Measurements from ENCODE around the gene VTI1A. TPM values are rescaled to one million over a fixed set of nuclear protein-coding genes. Genes with fewer than 3 reads are reported as not detected.
A peak's percentile ranks its signal among the peaks of the same experiment; 100 is the strongest.

Gene VTI1A
- total and polyA plus RNA-seq, 9 of the 15 experiments (the other 6 are each of a cell fraction or from before 2014, with no cell fraction given) = 9.3 to 21.4 (median 16.0) TPM

DNA sequence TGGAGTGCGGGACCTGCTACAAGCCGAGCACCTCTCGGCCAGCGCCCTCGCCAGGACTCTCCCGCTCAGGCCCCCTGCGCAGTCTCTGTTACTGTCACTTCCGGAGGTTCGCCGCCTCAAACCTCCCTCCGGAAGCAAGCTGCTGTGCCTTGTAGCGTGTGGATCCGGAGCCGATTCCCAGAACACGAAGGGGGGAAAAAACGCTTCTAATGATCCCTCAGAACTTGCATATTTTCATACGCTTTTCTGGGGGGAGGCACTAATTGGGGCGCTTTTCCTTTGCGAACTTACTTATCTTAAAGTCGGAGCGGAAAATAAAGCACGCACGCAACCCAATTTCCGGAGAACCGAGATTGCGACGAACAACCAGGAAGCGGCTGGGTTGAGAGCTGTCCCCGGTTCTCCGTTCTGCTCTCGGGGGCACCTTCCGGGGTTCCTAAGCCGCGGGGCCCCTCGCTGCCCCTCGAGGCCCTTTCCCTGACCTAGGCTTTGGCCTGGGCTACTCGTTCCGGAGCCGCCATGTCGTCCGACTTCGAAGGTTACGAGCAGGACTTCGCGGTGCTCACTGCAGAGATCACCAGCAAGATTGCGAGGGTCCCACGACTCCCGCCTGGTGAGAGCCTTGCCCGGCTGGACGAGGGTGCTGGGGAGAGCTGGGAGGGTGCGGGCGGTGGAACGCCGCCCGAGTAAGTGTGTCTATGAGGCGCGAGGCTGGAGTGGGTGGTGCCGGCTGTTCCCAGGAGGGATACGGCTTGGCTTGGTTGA, at the start of gene VTI1A, which contains the start of gene ZDHHC6 (continued):
- TF ChIP-seq, protein P1, sequence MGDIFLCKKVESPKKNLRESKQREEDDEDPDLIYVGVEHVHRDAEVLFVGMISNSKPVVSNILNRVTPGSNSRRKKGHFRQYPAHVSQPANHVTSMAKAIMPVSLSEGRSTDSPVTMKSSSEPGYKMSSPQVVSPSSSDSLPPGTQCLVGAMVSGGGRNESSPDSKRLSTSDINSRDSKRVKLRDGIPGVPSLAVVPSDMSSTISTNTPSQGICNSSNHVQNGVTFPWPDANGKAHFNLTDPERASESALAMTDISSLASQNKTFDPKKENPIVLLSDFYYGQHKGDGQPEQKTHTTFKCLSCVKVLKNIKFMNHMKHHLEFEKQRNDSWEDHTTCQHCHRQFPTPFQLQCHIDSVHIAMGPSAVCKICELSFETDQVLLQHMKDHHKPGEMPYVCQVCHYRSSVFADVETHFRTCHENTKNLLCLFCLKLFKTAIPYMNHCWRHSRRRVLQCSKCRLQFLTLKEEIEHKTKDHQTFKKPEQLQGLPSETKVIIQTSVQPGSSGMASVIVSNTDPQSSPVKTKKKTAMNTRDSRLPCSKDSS (IDR thresholded peaks at IDR 0.05; ENCODE audit: low read depth, partially characterized antibody) = no peak
- no peak for TF ChIP-seq SRSF9 (IDR thresholded peaks at IDR 0.05; ENCODE audit: borderline replicate concordance, low read depth, low read length)
- TF ChIP-seq ZNF134 (CRISPR knock-in tag; conservative IDR thresholded peaks at IDR 0.05) = no peak
- no peak for TF ChIP-seq ZNF41 (CRISPR knock-in tag; conservative IDR thresholded peaks at IDR 0.05)
- TF ChIP-seq GATAD2B (IDR thresholded peaks at IDR 0.05; ENCODE audit: borderline replicate concordance) = no peak; the same call in 1 of the 2 replicates
- TF ChIP-seq WHSC1 (IDR thresholded peaks at IDR 0.05; ENCODE audit: low read length) = no peak
- TF ChIP-seq CBX5 (IDR thresholded peaks at IDR 0.05; ENCODE audit: borderline replicate concordance, low read depth) = no peak
- 0 out of 2 replicates have a peak, but pooled peaks have one; percentile 41 for TF ChIP-seq GTF2E2 (tag; IDR thresholded peaks at IDR 0.05)
- TF ChIP-seq, protein P2, sequence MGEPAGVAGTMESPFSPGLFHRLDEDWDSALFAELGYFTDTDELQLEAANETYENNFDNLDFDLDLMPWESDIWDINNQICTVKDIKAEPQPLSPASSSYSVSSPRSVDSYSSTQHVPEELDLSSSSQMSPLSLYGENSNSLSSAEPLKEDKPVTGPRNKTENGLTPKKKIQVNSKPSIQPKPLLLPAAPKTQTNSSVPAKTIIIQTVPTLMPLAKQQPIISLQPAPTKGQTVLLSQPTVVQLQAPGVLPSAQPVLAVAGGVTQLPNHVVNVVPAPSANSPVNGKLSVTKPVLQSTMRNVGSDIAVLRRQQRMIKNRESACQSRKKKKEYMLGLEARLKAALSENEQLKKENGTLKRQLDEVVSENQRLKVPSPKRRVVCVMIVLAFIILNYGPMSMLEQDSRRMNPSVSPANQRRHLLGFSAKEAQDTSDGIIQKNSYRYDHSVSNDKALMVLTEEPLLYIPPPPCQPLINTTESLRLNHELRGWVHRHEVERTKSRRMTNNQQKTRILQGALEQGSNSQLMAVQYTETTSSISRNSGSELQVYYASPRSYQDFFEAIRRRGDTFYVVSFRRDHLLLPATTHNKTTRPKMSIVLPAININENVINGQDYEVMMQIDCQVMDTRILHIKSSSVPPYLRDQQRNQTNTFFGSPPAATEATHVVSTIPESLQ (CRISPR knock-in tag; IDR thresholded peaks at IDR 0.05) = no peak
- no peak for TF ChIP-seq KLF1 (tag; IDR thresholded peaks at IDR 0.05)
- TF ChIP-seq NR2C2 (CRISPR knock-in tag; IDR thresholded peaks at IDR 0.05) = no peak
- peak; percentile 83 for TF ChIP-seq NR2C2 (tag; IDR thresholded peaks at IDR 0.05)
- TF ChIP-seq, protein P3, sequence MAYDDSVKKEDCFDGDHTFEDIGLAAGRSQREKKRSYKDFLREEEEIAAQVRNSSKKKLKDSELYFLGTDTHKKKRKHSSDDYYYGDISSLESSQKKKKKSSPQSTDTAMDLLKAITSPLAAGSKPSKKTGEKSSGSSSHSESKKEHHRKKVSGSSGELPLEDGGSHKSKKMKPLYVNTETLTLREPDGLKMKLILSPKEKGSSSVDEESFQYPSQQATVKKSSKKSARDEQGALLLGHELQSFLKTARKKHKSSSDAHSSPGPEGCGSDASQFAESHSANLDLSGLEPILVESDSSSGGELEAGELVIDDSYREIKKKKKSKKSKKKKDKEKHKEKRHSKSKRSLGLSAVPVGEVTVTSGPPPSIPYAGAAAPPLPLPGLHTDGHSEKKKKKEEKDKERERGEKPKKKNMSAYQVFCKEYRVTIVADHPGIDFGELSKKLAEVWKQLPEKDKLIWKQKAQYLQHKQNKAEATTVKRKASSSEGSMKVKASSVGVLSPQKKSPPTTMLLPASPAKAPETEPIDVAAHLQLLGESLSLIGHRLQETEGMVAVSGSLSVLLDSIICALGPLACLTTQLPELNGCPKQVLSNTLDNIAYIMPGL (CRISPR knock-in tag; IDR thresholded peaks at IDR 0.05) = no peak
- no peak for TF ChIP-seq FIP1L1 (IDR thresholded peaks at IDR 0.05; ENCODE audit: low read depth, low read length, poor library complexity, severe bottlenecking)
- TF ChIP-seq STAG1 (CRISPR knock-in tag; IDR thresholded peaks at IDR 0.05; ENCODE audit: borderline replicate concordance) = no peak
- no peak for TF ChIP-seq CCAR2 (IDR thresholded peaks at IDR 0.05; ENCODE audit: low read depth, low read length)
- TF ChIP-seq, protein P4, sequence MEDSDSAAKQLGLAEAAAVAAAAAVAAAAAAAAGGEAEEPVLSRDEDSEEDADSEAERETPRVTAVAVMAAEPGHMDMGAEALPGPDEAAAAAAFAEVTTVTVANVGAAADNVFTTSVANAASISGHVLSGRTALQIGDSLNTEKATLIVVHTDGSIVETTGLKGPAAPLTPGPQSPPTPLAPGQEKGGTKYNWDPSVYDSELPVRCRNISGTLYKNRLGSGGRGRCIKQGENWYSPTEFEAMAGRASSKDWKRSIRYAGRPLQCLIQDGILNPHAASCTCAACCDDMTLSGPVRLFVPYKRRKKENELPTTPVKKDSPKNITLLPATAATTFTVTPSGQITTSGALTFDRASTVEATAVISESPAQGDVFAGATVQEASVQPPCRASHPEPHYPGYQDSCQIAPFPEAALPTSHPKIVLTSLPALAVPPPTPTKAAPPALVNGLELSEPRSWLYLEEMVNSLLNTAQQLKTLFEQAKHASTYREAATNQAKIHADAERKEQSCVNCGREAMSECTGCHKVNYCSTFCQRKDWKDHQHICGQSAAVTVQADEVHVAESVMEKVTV (CRISPR knock-in tag; IDR thresholded peaks at IDR 0.05) = no peak
- no peak for TF ChIP-seq RFX1 (IDR thresholded peaks at IDR 0.05)

All from K562 (cell line).